ENCODE results near the gene PTTG1.
"Not testable (repeated sequence)": the region's sequence is repeated elsewhere in the genome, so short reads cannot be mapped to it uniquely, and the experiment has no call there.

Gene PTTG1

GRCh38 chr5:160427607-160428006, 6.0 kb downstream of the PTTG1 start:
- no peak for DNase-seq

DNA sequence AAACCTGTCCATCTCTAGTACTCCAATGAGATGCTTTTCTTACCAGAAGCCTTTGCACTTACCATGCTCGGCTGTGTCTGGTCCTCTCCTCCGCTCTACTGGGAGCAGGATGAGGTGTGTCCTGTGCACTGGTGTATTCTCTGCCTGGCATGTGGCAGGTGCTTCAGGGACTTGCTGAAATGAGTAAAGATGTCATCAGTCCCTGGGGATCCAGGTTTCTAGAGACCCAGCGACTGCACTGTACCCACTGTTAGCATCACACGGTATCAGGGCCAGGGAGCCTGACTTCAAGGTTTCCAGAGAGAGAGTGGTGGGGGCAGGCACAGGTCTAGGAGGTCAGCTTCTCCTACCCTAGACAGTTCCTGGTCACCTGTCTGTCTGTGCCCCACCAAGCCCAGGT, 10.5 kb downstream of the PTTG1 start:
- DNase-seq, result peak; percentile 4

- no peak for DNase-seq
Measured at GRCh38 chr5:160432787-160433186, 11.1 kb downstream of the PTTG1 start.

DNA sequence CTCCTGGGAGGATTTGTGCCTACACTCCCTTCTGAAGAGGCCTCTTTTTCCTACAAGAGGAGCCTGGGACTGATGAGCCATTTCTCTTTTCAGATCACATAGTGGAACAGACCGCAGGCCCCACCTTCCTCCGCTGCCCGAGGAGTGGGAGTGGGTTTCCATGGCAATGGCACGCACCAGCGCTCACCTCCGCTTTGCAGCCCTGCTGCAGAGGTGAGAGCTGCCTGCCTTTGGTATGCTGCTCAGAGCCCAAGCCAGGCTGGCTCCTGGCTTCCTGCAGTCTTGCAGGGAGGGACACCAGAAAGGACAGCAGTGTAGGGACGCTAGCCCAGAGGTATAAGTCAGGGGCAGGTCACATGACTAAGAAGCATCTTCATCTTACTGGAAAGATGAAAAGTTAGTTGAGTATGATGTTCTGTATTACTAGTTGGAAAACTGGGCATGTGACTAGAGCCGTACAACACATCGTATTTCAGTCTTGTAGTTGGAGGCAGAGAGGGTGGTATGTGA, 12.4 kb downstream of the PTTG1 start:
- peak; percentile 61 for DNase-seq

DNA sequence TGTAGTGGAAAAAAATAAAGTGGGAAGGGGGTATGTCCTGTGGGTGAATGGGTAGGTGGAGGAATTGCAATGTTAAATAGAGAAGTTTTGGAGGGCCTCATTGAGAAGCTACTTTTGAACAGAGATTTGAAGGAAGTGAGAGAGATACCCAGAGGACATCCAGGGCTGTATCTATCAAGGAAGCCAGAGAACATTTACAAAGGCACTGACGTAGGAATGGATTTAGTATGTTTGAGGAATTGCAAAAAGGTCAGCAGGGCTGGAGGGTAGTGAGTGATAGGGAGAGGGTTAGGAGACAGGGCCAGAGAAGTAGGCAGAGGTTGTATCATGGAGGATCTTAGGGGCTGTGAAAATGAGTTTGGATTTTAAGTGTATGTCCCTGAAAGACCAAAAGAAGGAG, 13.9 kb downstream of the PTTG1 start:
- no peak for DNase-seq

DNA sequence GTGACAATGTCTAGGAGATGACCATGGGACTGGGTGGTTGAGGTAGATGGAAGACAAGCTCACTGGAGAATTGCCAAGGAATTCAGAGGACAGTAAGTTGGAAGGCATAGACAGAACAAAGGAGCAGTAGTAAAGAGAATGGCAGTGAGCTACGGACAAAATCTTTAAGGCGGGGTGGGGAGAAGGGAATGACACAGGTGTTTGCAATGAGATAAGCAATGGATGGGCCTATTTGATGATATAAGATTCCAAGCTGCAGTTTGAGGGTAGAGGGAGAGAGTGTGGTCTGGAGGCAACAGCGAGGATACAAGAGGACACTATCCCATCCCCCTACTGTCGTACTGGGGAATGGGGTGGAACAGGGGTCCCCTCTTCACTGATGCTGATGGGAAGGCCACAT, 14.4 kb downstream of the PTTG1 start:
- no peak for DNase-seq

GRCh38 chr5:160436661-160437060, 15.0 kb downstream of the PTTG1 start:
- DNase-seq, result not testable (repeated sequence)

GRCh38 chr5:160437271-160437670, 15.6 kb downstream of the PTTG1 start:
- no peak for DNase-seq

- peak; percentile 64 for DNase-seq
Measured at GRCh38 chr5:160438316-160439204, 16.9 kb downstream of the PTTG1 start.

DNA sequence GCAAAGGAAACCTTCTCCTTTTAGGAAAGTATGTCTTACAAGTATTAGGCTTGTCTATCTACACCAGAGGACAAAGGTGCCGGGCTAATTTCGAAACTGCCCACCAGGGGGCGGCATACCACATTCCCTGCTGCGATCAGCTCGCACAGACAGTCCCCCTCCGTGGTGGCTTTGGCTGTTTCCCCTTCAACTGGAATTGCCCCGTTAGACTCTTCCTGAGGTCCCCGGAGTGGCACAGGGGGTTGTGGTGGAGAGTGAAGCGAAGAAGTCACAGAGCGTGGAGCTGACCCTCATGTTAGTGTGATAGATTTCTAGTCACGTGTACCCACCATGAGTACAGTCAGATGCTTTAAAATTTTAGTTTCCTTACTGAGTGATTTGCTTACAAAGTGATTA, 17.5 kb downstream of the PTTG1 start:
- peak; percentile 56 for DNase-seq

DNA sequence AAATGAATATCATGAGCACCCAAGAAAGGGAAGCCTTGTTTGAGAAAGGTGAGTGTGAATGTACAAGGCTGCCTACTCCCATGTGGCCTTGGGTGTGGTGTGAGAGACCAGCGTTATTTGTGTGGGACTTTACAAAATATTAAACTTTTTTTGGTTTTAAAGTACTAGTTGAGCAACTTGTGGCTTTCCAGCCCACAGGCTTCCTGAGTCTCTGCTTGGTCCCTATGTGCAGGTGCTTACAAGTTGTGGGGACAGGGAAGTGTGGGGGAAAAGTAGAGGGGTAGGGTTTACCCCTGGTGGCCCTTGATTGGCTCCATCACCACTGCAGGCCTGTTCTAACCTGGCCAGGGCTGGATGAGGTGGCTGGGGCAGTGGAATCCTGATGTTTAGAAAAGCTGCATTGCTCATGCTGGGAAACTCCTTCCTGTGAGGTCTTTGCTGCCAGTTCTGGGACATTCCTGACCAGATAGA, 19.7 kb downstream of the PTTG1 start:
- DNase-seq, result no peak

GRCh38 chr5:160442824-160443431, 21.3 kb downstream of the PTTG1 start:
- no peak for DNase-seq

DNA sequence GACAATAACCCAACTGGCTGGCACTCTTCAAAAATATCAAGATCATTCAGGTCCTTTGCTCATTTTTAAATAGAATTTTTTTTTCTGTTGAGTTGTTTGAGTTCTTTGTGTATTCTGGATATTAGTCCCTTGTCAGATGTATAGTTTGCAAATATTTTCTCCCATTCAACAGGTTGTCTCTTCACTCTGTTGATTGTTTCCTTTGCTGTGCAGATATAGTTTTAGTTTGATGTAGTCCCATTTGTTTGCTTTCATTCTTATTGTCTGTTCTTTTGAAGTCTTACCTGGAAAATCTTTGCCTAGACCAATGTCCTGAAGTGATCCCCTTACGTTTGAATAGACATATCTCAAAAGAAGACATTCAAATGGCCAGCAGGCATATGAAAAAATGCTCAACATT, 22.8 kb downstream of the PTTG1 start:
- DNase-seq, result no peak

GRCh38 chr5:160445132-160445531, 23.5 kb downstream of the PTTG1 start:
- DNase-seq, result no peak

DNA sequence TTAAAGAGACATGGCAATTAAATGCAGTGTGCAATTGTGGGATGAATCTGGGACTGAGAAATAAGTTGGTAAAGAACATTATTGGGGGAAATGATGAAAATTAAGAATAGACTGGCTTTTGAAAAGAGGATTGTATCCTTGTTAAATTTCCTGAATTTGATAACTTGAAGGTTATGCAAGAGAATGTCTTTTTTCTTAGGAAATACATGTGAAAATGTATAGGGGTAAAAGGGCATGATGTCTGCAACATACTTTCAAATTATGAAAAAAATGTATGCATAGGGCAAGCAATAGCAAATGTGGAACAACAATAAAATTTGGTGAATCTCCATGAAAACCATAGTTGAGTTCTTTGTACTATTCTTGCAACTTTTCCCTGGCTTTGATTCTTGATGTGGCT, 24.1 kb downstream of the PTTG1 start:
- DNase-seq, result no peak

DNA sequence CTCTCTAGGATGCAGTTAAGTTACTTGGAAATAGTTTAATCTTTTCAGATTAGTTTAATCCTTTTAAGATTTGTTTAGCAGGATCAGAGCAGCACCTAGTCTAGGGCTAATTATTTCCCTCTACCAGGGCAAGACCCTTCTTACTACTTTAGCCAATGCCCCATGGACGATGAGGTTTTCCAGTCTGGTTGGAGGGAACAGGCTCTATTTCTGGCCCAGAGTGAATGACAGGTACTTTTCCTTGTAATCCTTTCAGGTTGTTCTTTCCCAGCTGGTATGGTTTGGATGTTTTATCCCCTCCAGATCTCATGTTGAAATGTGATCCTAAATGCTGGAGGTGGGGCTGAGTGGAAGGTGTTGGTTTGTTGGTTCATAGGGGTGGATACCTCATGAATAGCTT, 27.2 kb downstream of the PTTG1 start:
- DNase-seq, result peak; percentile 37

- DNase-seq, result no peak
Measured at GRCh38 chr5:160449458-160449857, 27.8 kb downstream of the PTTG1 start.

GRCh38 chr5:160450164-160450932, 28.7 kb downstream of the PTTG1 start:
- no peak for DNase-seq

DNA sequence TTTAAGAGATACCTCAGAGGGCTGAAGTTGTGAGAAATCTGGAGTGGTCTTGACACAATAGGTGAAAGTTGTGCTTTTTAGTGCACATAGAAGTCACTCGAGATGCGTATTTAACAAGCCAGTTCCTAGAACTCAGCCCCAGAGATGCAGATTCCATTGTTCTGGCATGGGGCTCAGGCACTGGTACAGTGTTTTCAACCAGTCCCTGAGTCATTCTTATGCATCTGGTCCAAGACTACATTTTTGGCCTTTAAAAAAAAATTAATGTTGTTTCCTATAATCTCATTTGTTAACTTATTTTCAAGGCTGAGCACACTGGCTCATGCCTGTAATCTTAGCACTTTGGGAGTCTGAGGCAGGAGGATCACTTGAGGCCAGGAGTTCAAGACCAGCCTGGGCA, 29.6 kb downstream of the PTTG1 start:
- DNase-seq, result no peak

GRCh38 chr5:160452036-160452435, 30.4 kb downstream of the PTTG1 start:
- DNase-seq, result no peak

- DNase-seq, result no peak
Measured at GRCh38 chr5:160452795-160453194, 31.1 kb downstream of the PTTG1 start.

DNA sequence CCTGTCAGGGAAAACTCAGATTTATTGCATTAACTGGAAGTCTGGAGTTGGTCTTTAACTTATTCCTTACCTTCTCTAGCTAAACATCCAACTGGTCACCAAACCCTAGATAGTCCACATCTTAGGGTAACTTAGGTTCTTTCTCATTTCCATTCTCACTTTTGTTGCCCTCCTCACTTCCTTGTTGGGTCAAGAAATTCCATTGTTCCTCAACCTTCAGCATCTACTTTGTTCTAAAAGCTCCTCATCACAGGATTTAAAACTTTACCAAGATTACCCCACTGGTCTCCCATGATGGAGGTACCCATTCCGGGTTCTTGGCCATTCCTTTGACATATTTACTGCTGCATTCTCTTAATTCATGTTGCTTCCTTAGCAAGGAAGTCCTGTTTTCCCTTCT, 32.1 kb downstream of the PTTG1 start:
- no peak for DNase-seq

- no peak for DNase-seq
Measured at GRCh38 chr5:160455600-160455999, 33.9 kb downstream of the PTTG1 start.
